ENCODE data around the gene CC2D2B. TPM values are rescaled to one million over a fixed set of nuclear protein-coding genes. Genes with fewer than 3 reads are reported as not detected.
"Not testable (repeated sequence)": the region's sequence is repeated elsewhere in the genome, so short reads cannot be mapped to it uniquely, and the experiment has no call there.

CC2D2B gene, protein sequence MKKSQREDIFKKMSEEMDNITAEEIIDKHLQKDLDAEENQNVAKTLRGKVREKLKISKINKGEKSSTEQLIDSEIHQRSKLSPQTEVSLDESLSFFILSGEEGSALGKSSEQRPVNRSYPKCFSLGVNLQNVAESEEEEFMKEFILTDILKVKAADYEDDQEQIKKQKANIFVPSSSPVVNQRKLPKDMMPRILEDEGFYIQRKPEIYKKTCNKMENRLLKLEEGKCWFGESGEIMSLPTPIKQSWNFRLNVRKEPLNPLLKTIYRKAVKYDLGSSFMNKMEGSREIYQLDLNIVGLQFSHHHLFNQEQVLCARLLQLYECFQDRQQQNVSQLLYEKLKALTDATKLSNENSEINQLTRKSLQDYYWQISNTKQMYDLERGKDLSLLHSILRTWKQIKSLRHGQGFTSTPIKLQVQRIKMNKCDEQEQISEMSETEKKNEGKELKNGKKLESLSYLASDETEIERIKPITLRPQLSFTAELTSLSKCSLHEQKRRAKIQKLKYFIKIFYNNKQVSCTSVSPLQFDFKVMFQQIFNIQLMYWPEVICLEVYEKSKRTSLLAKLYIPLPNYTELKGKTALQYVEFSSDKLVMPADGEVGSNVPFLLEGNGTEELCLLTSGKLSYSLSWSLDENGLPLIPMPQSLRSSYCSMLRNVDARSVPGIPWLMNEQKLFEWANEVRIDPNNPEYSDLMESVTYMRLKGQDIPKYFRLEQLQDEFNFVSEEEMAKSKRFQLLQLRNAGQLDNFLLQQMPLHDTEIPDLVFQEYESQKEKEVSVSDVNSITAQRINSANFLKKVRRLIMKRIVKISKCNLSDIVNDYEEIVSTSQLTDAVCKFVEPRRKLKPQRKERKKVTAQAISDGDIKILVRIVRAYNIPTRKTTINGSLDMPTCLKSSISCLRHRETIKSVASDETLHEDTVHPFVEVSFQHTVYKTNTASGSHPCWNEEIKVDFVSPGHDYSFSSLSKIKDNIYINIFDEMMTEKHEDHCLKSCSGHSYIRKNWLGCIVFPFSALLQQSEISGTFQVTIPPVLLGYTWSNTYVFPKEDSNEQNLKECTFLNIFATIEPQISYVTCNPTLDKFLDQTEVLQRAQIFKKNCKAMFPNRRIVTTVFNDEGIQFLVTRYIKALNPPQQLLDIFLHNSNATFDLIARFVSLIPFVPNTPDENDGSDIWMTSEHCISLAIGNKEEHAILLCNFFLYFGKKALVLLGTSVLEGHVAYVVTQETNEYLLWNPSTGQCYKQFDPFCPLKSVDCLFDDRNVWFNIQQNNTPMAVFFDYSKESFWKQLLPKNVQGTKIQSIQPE (N-terminal part only)
- total RNA-seq (ENCODE audit: insufficient read depth, low replicate concordance): 14.4 TPM

DNA sequence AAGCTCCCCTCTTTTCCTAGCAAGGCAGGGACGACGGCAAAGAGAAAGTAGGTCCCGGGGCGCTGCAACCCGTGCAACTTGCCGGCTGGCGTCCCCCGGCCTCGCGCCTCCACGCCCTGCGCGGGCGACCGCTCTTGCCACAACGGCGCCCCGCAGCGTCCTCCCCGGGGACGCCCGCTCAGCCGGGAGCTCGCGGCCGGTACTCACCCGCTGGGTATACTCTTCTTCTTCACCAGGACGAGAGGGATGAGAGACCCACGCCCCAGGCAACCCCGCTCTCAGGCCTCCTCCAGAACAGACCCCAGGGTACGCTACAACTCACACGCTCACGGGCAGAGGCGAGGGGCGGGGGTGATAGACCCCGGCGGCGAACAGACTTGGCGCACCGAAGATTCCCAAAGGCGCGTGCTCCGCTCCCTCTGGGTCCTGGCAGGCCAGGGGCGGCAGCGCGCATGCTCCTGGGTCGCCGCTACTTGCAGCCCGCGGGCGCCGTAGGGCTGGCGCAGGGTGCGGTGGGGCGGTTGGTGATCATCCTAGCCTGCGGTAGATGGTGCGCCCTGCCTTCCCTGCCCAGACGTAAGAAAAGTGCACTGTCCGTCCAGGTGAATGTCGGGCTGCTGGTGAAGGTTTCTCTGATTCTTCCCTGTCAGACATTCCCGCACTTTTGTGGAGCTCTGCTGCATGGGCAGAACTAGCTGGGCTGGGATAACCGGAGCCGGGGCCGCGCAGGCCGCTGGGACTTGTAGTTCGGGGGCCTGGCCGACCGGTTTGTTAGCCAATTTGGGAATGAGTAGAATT lies at the start of gene CC2D2B:
CC2D2B (plus strand) TSS at position 520 of the 798 bp plus-strand sequence. CDS start 3,349 bp downstream, outside the sequence.
- DNase-seq (ENCODE audit: low spot score): peak; percentile 88

DNA sequence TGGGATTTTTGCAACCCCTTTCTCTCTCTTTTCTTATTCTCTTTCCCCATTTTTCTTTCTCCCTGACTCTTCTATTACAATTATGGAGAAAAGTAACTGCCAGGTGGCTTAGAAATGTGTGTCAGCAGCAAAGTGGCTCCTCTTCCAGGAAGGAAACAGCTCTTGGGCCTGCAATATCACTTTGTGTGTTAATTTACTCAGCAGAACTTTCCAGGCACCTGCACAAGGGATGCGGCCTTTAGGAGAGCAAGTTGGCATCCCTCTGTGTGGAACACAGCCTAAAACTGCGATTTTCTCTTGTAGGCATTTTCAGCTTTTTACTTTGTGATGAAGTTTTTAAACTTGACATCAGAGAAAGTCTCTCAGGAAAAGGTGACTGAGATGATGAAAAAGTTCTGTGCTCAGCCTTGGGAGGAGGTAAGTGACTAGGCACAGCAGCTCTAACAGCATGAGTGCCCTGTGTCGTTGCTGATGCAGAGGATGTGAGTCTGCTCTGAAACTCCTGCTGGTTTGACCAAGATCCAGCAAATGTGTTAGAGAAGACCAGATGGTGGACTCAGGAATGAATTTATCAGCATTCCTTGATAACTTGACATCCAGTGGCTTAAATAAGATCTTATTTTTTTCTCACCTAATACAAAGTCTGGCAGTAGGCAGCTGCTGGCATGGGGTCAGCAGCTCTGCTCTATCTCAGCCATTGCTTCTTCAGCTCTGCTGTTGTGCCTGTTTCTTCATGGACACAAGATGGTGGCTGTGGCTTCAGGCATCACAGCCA lies 47.4 kb upstream of the CC2D2B start:
- peak; percentile 85 for DNase-seq (ENCODE audit: low spot score)

DNA sequence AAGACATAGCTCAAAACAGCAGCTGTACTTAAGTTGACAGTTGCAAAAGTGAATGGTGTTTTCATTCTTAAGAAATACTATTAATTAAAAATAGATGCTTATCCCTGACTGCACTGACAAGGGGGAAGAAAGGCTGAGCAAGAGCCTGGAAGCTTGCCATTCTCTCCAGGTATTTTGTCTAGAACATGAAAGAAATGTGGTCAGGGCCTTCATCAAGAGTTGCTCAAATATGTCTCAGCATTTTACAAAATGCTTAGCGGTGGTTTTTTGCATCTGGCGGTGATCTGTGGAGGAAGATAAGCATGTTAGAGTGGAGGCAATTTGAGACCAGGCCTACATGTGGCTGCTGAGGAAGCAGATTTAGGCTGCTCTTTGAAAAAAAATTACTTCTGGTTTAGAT lies 46.4 kb upstream of the CC2D2B start:
- DNase-seq (ENCODE audit: low spot score): peak; percentile 86

DNA sequence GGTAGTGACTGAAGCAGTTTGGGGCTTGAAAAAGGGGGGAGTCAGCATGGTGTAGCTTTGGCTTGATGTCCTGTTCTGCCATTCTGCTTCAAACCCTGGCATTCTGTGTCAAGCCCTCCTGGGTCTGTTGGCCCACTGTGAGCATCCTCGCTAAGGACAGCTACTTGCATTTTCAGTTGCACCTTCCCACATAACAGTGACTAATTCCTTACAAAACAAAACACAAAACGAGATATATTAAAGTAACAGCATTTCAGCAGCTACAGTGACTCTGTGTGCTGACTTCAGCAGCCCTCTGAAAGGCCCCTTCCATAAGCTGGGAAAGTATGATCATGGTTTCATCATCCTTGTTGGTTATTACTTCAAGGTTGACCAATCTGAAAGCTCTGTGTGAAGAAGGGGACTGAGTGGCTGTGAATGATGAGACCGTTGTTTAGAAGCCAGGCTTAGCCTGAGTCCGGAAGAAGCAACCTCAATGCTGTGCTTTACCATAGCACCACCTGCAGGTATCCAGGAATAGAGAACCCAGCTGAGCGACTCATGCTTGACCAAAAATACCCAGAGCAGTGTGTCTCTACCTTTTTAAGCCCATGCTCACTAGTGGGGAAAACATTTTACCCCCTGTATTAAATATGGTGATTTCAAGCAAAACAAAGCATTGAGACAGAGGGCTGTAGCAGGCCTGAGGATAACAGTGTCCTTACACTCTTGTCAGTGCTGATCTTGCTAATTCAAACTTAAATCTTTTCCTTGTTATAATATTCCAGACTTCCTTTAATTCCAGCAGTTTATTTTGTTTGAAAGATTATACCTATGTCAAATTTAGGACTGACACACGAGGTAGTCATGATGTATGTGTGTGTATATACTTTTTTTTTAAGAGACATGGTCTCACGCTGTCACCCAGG lies 42.6 kb upstream of the CC2D2B start:
- peak; percentile 70 for DNase-seq (ENCODE audit: low spot score)

DNA sequence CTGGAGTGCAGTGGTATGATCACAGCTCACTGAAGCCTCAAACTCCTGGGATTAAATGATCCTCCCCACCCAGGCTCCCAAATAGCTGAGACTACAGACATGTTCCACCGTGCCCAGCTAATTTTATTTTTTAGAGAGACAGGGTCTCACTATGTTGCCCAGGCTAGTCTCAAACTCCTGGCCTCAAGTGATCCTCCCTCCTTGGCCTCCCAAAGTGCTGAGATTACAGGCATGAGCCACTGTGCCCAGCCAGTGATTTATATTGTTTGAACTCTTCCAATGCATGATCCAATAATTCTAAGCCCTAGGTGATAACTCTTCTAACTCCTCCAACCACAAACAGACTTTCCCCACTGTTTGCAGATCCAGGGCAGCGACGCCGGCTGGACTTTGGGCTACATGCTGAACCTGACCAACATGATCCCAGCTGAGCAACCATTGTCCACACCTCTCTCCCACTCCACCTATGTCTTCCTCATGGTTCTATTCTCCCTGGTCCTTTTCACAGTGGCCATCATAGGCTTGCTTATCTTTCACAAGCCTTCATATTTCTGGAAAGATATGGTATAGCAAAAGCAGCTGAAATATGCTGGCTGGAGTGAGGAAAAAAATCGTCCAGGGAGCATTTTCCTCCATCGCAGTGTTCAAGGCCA lies 41.8 kb upstream of the CC2D2B start:
- no peak for DNase-seq (ENCODE audit: low spot score)

DNA sequence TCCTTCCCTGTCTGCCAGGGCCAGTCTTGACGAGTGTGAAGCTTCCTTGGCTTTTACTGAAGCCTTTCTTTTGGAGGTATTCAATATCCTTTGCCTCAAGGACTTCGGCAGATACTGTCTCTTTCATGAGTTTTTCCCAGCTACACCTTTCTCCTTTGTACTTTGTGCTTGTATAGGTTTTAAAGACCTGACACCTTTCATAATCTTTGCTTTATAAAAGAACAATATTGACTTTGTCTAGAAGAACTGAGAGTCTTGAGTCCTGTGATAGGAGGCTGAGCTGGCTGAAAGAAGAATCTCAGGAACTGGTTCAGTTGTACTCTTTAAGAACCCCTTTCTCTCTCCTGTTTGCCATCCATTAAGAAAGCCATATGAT lies 41.3 kb upstream of the CC2D2B start:
- no peak for DNase-seq (ENCODE audit: low spot score)

DNA sequence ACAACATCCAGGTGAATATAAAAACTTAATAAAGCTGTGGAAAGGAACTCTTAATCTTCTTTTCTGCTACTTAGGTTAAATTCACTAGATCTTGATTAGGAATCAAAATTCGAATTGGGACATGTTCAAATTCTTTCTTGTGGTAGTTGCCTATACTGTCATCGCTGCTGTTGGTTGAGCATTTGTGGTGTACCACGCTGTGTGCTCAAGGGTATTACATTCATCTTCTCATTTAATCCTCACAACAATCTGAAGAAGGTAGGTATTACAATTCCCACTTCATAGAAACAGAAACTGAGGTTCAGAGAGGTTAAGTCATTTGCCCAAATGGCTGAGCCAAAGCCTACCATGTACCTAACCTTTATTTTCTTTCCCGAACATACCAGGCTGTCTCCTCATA lies 39.9 kb upstream of the CC2D2B start:
- DNase-seq (ENCODE audit: low spot score): no peak

DNA sequence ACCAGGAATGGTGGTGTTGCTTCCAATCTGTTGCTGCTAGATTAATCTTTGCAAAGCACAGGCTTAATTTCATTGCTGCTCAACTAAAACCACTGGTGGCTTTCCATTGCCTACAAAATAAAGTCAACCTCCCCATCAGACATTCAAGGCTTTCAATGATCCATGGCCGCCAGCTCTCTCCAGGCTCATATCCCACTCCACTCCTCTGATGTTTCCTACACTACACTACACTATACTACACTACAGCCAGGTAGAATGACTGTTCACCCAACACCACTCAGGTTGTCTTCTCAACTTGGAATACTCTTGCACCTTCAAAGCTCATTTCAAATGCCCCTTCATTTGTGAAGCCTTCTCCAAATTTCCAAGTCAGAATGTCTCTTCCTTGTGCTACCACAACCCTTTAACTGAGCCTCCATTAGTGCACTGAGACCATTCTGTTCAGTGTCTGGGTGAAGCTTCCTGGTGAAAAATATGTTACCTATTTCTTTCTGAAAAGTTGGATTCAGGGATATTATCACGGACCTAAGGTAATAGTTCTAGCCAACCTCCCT lies 35.5 kb upstream of the CC2D2B start:
- DNase-seq (ENCODE audit: low spot score): no peak

DNA sequence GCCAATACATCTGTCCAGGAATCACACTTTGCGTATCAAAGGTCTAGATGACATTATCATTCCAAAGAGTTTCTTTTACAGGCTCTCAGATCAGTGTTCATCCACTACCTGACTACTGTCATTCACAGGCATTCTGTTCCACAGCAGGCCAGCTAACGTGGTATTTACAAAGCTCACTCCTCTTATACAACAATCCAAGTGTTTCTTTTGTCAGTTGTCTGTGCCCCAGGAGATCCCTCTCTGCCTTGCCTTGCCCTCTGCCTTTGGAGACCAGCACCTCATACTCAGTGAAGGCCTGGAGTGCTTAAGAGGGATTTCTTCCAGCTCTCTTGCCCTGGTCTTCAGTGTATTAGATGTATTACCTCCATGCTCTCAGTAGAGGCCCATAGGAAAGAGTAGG lies 34.6 kb upstream of the CC2D2B start:
- DNase-seq (ENCODE audit: low spot score): no peak

DNA sequence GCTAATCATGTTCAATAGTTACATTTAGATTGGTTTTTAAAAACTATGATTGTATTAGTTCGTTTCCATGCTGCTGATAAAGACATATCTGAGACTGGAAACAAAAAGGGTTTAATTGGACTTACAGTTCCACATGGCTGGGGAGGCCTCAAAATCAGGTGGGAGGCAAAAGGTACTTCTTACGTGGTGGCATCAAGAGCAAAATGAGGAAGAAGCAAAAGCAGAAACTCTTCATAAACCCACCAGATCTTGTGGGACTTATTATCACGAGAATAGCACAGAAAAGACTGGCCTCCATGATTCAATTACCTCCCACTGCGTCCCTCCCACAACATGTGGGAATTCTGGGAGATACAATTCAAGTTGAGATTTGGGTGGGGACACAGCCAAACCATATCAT lies 34.1 kb upstream of the CC2D2B start:
- no peak for DNase-seq (ENCODE audit: low spot score)

DNA sequence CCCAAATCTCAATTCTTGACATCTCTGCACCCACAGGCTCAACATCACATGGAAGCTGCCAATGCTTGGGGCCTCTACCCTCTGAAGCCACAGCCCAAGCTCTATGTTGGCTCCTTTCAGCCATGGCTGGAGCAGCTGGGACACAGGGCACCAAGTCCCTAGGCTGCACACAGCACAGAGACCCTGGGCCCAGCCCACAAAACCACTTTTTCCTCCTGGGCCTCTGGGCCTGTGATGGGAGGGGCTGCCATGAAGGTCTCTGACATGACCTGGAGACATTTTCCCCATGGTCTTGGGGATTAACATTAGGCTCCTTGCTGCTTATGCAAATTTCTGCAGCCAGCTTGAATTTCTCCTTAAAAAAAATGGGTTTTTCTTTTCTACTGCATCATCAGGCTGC lies 33.0 kb upstream of the CC2D2B start:
- not testable (repeated sequence) for DNase-seq (ENCODE audit: low spot score)

DNA sequence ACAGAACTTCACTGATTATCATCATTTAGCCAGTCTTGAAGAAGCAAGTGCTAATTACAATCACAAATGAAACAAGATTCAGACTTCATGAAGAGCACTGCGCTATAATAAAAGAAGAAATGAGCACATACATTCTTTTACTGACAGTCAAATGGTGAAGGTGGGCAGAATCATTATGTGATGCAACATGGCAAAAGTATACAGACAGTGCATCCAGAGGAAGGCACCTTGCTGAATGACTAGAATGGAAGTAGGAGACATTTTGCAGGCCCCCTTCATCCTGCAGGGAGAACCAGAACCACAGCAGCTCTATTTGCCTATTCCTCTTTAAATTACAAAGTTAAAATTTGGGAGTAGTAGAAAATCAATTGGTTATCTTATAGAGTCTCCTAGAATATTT lies 31.0 kb upstream of the CC2D2B start:
- DNase-seq (ENCODE audit: low spot score): no peak

DNA sequence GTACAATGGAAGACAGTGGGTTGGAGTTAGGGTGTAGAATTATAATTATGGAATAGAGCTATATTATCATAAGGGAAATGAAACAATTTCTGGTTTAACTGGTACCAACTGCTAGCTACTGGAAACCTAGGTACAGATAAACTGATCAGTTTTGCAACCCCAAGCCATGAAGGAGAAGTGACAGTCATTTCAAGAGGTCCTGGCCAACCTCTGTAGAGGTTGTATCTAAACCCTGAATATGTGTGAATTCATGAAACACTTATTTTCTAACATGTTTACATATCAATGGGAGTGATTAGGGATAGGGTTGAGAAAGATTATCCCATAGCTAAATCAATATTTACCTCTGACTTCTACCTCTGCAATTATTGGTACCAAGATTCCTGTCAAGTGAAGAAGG lies 29.9 kb upstream of the CC2D2B start:
- no peak for DNase-seq (ENCODE audit: low spot score)

DNA sequence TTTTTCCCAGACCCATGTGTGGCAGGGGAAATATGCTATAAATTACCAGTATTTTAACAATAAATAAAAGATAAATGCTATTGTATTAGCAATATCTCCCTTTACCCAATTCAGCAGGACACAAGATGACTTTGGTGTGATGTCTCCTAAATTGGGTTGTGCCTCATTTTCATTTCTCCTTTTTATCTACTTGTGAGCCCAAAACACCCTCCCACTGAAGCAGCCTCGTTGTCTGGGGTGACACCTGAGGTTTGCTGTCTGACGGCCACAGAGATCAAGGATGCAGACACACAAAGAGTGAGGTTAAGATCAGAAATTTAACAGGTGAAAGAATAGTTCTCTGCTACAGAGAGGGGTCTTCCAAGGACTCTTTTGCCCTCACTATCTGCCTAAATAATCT lies 27.1 kb upstream of the CC2D2B start:
- DNase-seq (ENCODE audit: low spot score): no peak

DNA sequence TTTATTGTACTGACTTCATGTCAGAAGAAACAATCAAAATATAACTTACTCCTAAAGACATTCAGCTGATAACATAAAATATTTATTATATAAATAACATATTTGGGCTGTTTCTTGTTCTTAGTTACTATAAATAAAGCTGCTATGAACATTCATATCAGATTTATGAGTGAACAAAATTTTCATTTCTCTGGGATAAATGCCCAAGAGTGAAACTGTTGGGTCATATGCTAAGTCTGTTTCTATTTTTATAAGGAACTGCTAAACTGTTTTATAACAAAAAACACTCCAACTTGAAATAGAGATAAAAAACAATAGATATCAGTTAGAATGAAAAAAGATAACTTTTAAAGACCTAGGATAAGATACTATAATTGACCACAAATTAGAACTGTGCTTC lies 26.5 kb upstream of the CC2D2B start:
- peak; percentile 69 for DNase-seq (ENCODE audit: low spot score)

DNA sequence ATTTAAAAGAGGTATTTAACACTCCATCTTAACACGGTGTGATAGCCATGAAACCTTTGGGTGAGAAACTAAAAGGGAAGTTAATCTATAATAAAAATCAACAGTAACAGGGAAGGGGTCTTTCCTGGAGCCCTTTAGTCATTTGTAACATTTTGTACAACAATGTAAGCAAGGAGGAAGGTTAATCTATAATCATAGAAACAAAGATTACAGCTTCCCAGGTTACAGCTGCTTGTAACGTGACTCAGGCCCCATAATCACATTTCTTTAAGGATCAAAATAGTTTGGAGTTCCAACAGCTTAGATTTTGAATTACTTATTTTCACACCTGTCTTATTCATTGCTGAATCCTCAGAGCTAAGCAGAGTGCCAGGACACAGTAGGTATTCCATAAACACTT lies 17.9 kb upstream of the CC2D2B start:
- DNase-seq (ENCODE audit: low spot score): no peak

DNA sequence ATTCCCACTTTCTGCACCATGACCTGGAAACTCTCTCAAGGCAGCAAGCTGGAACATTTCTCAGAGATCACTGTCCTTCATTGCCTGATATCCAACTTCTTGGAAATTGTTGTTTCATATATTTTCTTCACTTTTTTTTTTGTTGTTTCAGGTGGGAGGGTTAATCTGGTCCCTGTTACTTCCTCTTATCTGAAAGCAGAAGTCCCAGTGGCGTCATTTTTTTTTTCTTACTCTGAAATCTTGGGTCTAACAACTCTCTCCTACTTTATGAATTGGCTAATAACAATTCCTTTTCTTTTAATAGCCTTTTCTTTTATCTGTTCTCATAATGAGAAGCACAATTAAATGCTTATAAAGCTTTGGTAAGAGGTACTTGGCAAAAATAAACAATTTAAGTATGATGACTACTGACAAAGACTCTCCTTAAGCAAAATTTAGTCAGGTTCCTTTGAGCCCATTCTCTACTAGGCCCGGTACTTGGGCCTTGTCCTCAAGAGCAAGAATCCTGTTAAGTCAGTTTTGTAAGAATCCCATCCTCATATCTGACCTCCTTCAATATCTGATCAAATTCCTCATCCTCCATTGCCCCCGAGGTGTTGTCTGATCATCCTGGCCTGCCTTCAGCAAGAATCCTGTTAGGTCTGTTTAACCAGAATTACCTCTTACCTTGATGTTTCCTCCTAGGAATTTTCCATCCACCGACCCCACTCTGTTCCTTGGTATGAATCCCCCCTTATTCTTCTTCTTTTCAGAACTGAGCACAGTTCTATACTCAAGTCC lies 11.5 kb upstream of the CC2D2B start:
- DNase-seq (ENCODE audit: low spot score): no peak
